ENCODE measurements around the gene ADGRV1. TPM values are rescaled to one million over a fixed set of nuclear protein-coding genes. Genes with fewer than 3 reads are reported as not detected.
"Not testable (repeated sequence)": the region's sequence is repeated elsewhere in the genome, so short reads cannot be mapped to it uniquely, and the experiment has no call there.

The ADGRV1 gene
- total RNA-seq, 4 donors from 2014 or later = 1.9 to 11.3 TPM; not detected in 2

- no peak overlapping the region for H3K4me3 ChIP-seq
- no peaks in the 10 kb centered on the region for H3K36me3 ChIP-seq
- H3K9me3 ChIP-seq = no peaks in the 10 kb centered on the region
- no peaks in the 10 kb centered on the region for H3K27me3 ChIP-seq
- intact Hi-C loops (cut with DNase I; ENCODE audit: low total_unique reads) = no loop called here
- DNase-seq = no peak
- TF ChIP-seq, protein P1, sequence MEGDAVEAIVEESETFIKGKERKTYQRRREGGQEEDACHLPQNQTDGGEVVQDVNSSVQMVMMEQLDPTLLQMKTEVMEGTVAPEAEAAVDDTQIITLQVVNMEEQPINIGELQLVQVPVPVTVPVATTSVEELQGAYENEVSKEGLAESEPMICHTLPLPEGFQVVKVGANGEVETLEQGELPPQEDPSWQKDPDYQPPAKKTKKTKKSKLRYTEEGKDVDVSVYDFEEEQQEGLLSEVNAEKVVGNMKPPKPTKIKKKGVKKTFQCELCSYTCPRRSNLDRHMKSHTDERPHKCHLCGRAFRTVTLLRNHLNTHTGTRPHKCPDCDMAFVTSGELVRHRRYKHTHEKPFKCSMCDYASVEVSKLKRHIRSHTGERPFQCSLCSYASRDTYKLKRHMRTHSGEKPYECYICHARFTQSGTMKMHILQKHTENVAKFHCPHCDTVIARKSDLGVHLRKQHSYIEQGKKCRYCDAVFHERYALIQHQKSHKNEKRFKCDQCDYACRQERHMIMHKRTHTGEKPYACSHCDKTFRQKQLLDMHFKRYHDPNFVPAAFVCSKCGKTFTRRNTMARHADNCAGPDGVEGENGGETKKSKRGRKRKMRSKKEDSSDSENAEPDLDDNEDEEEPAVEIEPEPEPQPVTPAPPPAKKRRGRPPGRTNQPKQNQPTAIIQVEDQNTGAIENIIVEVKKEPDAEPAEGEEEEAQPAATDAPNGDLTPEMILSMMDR (IDR thresholded peaks at IDR 0.05) = no peak
- no peak for TF ChIP-seq POLR2A (IDR thresholded peaks at IDR 0.05)
- no peaks in the 10 kb centered on the region for H3K4me1 ChIP-seq
- no peak overlapping the region for H3K27ac ChIP-seq
Observed at GRCh38 chr5:91049112-91049511, 490.5 kb downstream of the ADGRV1 start.

GRCh38 chr5:91049800-91050199 lies 491.2 kb downstream of the ADGRV1 start:
- no peaks in the 10 kb centered on the region for H3K4me1 ChIP-seq
- H3K27ac ChIP-seq = no peak overlapping the region
- H3K27me3 ChIP-seq = no peaks in the 10 kb centered on the region
- no peaks in the 10 kb centered on the region for H3K36me3 ChIP-seq
- no peak overlapping the region for H3K4me3 ChIP-seq
- no peak for DNase-seq
- intact Hi-C loops (cut with DNase I; ENCODE audit: low total_unique reads) = no loop called here
- TF ChIP-seq, protein P1 (IDR thresholded peaks at IDR 0.05) = no peak
- TF ChIP-seq POLR2A (IDR thresholded peaks at IDR 0.05) = no peak
- no peaks in the 10 kb centered on the region for H3K9me3 ChIP-seq

DNA sequence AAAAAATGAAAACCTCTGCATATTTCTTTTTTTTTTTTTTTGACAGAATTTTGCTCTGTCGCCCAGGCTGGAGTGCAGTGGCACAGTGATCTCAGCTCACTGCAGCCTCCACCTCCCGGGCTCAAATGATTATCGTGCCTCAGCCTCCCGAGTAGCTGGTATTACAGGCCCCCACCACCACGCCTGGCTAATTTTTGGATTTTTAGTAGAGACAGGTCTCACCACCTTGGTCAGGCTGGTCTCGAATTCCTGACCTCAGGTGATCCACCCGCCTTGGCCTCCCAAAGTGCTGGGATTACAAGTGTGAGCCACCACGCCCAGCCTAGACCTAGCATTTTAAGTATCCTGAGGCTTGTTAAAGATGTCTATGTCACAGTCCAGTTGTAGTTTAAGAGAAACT lies 493.8 kb downstream of the ADGRV1 start:
- H3K4me1 ChIP-seq; DNase-seq; intact Hi-C loops (cut with DNase I; ENCODE audit: low total_unique reads): not testable (repeated sequence)

DNA sequence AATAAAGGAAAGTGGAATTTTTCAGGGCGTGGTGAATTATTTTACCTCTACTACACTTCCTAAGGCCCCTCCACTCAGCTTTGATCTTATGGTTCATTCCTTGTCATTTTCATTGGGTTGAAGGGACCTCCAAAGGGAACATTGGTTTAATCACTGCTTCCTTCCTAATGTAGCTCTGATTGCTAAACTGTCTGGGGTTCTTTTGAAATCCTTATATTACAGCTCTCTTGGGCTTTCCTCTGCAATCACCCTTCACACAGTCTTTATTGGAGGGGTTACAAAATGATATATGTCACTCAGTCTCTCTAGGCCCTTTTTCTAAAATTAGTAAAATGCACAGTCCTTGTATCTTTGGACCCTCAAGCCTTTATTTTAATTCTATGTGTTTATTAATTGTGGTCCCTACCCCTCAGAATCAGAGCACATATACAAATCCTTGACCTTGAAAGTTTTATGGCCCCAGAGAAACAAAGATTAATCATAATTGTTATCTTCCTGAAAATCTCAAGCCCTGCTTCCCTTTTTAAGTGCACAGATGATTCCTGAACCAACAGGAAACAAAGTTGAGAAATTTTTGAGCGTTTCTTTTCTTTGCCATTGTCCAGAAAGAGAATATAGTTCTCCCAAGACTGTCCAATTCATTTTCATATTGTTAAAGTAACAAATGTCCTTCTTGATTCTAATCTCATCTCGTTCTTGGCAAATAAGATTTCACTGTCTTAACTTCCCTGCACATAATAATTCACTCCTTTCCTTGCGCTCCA lies 494.6 kb downstream of the ADGRV1 start:
- no peak overlapping the region for H3K4me3 ChIP-seq
- H3K36me3 ChIP-seq = no peaks in the 10 kb centered on the region
- no peak for DNase-seq
- H3K27me3 ChIP-seq = no peaks in the 10 kb centered on the region
- H3K4me1 ChIP-seq = no peaks in the 10 kb centered on the region
- TF ChIP-seq, protein P1 (IDR thresholded peaks at IDR 0.05) = no peak
- no peak for TF ChIP-seq POLR2A (IDR thresholded peaks at IDR 0.05)
- intact Hi-C loops (cut with DNase I; ENCODE audit: low total_unique reads) = no loop called here
- peak overlapping the region in 1 of 2 donors; percentile 54 for H3K27ac ChIP-seq
- H3K9me3 ChIP-seq = no peaks in the 10 kb centered on the region

More for the DNA sequence above, 493.8 kb downstream of the ADGRV1 start:
- H3K27me3 ChIP-seq, H3K36me3 ChIP-seq, H3K9me3 ChIP-seq, H3K4me3 ChIP-seq: not testable (repeated sequence)
- H3K27ac ChIP-seq = peak overlapping the region in 1 of 2 donors; percentile 54

DNA sequence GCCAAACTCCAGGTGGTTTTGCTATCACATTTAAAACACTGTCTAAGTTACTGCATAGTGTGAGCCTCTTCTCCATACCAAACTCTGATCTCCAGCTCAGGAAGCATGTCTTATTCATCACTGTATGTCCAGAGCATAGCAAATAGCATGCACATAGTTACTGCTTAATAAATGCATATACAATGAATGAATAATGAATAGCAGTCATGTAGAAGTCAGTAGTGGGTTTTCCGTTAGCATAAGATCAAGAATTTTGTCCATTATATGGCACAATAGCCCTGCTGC lies 495.1 kb downstream of the ADGRV1 start:
- H3K4me1 ChIP-seq = no peaks in the 10 kb centered on the region
- H3K36me3 ChIP-seq = no peaks in the 10 kb centered on the region
- H3K4me3 ChIP-seq = no peak overlapping the region
- no peak for TF ChIP-seq POLR2A (IDR thresholded peaks at IDR 0.05)
- TF ChIP-seq, protein P1 (IDR thresholded peaks at IDR 0.05) = no peak
- H3K27ac ChIP-seq = no peak overlapping the region
- intact Hi-C loops (cut with DNase I; ENCODE audit: low total_unique reads) = no loop called here
- peak in 1 of 2 donors; percentile 23 for DNase-seq
- no peaks in the 10 kb centered on the region for H3K27me3 ChIP-seq
- H3K9me3 ChIP-seq = no peaks in the 10 kb centered on the region
